NCI-H526 treated with DMSO at 0.1 percent for 48 hours (cell line): Measurements from ENCODE around the gene EEF1A2.
"Not testable (repeated sequence)": the region's sequence is repeated elsewhere in the genome, so short reads cannot be mapped to it uniquely, and the experiment has no call there.

ENCODE experiments used
- DNase-seq: peaks from one replicate; lab custom pipeline; 2025; lab: John Stamatoyannopoulos, UW

Gene EEF1A2

GRCh38 chr20:63484651-63485403 is 14.1 kb downstream of the EEF1A2 start:
- no peak for DNase-seq

- DNase-seq = no peak
These were observed 14.6 kb downstream of the EEF1A2 start for GRCh38 chr20:63484236-63484635.

- no peak for DNase-seq
These were observed 15.0 kb downstream of the EEF1A2 start for GRCh38 chr20:63483834-63484233.

DNA sequence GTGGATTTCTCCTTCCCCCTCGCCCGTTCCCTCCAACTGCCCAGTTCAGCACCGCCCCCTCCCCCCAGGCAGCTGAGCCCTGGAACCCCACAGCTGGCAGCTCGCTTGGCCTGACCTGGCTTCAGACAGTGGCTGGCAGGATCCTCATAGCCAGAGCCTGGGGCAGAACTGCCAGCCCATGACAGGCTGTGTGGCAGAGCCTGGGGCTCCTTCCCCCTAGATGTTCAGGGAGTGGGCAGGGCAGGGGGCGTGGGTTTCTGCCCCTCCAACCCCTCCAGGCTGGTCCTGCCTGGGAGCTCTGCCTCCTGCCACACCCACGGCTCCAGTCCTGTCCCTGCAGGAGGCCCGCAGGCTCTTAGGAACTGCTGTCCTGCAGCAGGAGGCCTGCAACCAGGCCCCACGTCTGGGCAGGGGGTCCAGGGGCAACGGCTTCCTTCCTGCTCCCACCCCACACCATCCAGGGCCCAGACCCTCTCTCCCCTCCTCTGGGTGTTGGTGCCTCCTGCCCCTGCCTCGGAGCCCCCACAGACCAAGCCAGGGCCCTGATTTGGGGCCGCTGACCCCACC is 16.8 kb downstream of the EEF1A2 start:
- DNase-seq = no peak

- DNase-seq = no peak
These were observed 17.4 kb downstream of the EEF1A2 start for GRCh38 chr20:63481503-63481902.

GRCh38 chr20:63479695-63480419 is 19.0 kb downstream of the EEF1A2 start:
- not testable (repeated sequence) for DNase-seq

- DNase-seq = no peak
These were observed 20.3 kb downstream of the EEF1A2 start for GRCh38 chr20:63478346-63479302.

- no peak for DNase-seq
These were observed 20.9 kb downstream of the EEF1A2 start for GRCh38 chr20:63477944-63478343.

- no peak for DNase-seq
These were observed 21.7 kb downstream of the EEF1A2 start for GRCh38 chr20:63477061-63477616.

- no peak for DNase-seq
These were observed 23.7 kb downstream of the EEF1A2 start for GRCh38 chr20:63475209-63475608.

GRCh38 chr20:63473555-63474449 is 25.1 kb downstream of the EEF1A2 start:
- peak; percentile 44 for DNase-seq

- no peak for DNase-seq
These were observed 26.0 kb downstream of the EEF1A2 start for GRCh38 chr20:63472862-63473390.

- peak; percentile 21 for DNase-seq
These were observed 26.7 kb downstream of the EEF1A2 start, which contains the start of gene KCNQ2 for GRCh38 chr20:63471981-63472831. Gene KCNQ2 (minus strand): TSS chr20:63472655. CDS start chr20:63472463, 192 bp downstream.

GRCh38 chr20:63471717-63471980 is 27.2 kb downstream of the EEF1A2 start:
- DNase-seq = no peak

DNA sequence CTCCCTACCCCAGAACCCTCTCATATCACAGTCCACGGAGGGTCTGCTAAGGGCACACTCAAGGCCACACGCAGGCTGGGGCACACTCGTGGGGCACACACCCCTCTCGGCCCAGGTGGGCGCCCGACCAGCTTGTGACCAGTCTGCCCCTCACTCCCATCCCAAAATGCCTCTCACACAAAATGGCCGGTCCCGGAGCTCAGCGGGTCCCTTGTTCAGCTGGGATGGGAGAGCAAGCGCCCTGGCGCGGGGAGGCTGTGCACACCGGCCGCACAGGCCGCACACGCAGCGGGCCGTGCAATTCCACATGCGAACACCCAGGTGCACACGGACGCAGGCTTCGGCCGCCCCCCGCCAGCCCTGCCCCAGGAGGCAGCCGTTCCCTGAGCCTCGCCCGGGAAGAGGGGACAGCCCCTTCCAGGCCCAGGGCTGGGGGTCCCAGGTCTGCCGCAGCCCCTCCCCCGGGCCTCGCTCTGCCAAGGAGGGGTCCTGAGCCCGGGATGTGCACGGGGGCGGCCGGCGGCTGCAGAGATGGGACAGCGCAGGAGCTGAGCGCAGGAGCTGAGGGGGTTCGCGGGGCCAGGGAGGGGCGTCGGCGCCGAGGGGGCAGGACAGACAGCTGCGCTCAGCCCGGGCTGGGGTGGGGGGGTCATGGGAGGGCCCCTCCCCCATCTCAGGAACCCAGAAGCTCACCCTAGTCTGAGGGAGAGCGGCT is 27.7 kb downstream of the EEF1A2 start:
- DNase-seq = peak; percentile 37

DNA sequence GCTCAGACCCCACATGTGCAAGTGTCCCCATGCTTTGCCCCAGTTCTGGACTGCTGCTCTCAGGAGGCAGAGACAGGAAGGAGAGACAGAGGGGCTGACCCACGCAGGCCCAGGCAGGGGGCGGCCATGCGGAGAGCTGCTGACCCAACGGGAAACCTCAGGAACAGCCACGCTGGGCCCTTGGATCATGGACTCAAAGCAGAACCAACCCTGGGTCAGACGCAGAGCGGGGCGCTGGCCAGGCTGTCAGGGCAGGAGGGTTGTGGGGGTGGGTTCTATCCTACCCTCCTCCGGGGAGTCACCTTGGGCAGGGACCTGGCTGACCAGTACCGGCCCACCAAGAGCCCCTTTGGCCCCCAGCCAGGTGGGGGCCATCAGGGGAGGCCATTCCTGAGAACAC is 28.5 kb downstream of the EEF1A2 start:
- no peak for DNase-seq

- no peak for DNase-seq
These were observed 29.2 kb downstream of the EEF1A2 start for GRCh38 chr20:63469713-63470101.

GRCh38 chr20:63469019-63469712 is 29.7 kb downstream of the EEF1A2 start:
- no peak for DNase-seq
